Mesendoderm (in vitro differentiated cells): ENCODE measurements around the gene KRAS.

Experiments used
- DNase-seq: peaks from one replicate; pipeline ENCODE4 v3.0.0; 2013
- H2AK5ac ChIP-seq: 2 replicates; pipeline ENCODE4 v1.6.1; 2013; ENCODE audit warnings: low read length, inconsistent platforms
- H2BK120ac ChIP-seq: 2 replicates; pipeline ENCODE4 v1.6.1; 2013; ENCODE audit warnings: low read depth, mild to moderate bottlenecking, low read length, moderate library complexity, mixed read lengths
- H2BK15ac ChIP-seq: replicated peaks from 2 replicates; pipeline ENCODE4 v1.6.1; 2013; ENCODE audit warnings: low read depth, mild to moderate bottlenecking, moderate library complexity
- H2BK5ac ChIP-seq: 2 replicates; pipeline ENCODE4 v1.6.1; 2013; ENCODE audit warnings: low read length, inconsistent platforms
- H3K18ac ChIP-seq: 2 replicates; pipeline ENCODE4 v1.6.1; 2013; ENCODE audit warnings: mild to moderate bottlenecking, low read length, mixed read lengths
- H3K23ac ChIP-seq: one replicate; pipeline ENCODE4 v1.6.1; 2013; ENCODE audit warnings: low read length
- H3K27ac ChIP-seq: 2 replicates; pipeline ENCODE4 v1.5.1; 2013; ENCODE audit warnings: low read depth, mild to moderate bottlenecking, inconsistent platforms, low read length, moderate library complexity
- H3K27me3 ChIP-seq: 2 replicates; pipeline ENCODE4 v1.6.1; 2013; ENCODE audit warnings: low read length, control low read depth, mild to moderate bottlenecking, inconsistent platforms; ENCODE audit not compliant: insufficient read depth, poor library complexity
- H3K36me3 ChIP-seq: 2 replicates; pipeline ENCODE4 v1.6.1; 2013; ENCODE audit warnings: low read length, inconsistent platforms; ENCODE audit not compliant: control insufficient read depth, insufficient read depth
- H3K4ac ChIP-seq: one replicate; pipeline ENCODE4 v1.6.1; 2013; ENCODE audit warnings: low read depth, mild to moderate bottlenecking, low read length, moderate library complexity
- H3K4me1 ChIP-seq: 2 replicates; pipeline ENCODE4 v1.6.1; 2013; ENCODE audit warnings: low read depth, low read length, inconsistent platforms; ENCODE audit not compliant: control insufficient read depth
- H3K4me2 ChIP-seq: 2 replicates; pipeline ENCODE4 v1.6.1; 2013; ENCODE audit warnings: low read length
- H3K4me3 ChIP-seq: 2 replicates; pipeline ENCODE4 v1.5.1; 2013; ENCODE audit warnings: mild to moderate bottlenecking, low read length
- H3K56ac ChIP-seq: one replicate; pipeline ENCODE4 v1.6.1; 2013; ENCODE audit warnings: low read length
- H3K79me1 ChIP-seq: 2 replicates; pipeline ENCODE4 v1.6.1; 2013; ENCODE audit warnings: low read length, inconsistent platforms
- H3K79me2 ChIP-seq: 2 replicates; pipeline ENCODE4 v1.6.1; 2013; ENCODE audit warnings: mild to moderate bottlenecking, low read length; ENCODE audit not compliant: control insufficient read depth, insufficient read depth
- H3K9ac ChIP-seq: 2 replicates; pipeline ENCODE4 v1.6.1; 2013; ENCODE audit warnings: low read length, inconsistent platforms
- H4K5ac ChIP-seq: one replicate; pipeline ENCODE4 v1.6.1; 2013; ENCODE audit warnings: low read length
- H4K8ac ChIP-seq: one replicate; pipeline ENCODE4 v1.6.1; 2013; ENCODE audit warnings: low read depth, mild to moderate bottlenecking, control low read depth, low read length, moderate library complexity
- WGBS: extraction: QIAGEN DNeasy Blood & Tissue Kit; methylation state at CpG from one replicate; pipeline ENCODE4 v1.1.7; 2013; ENCODE audit warnings: low lambda C conversion rate, missing lambda C conversion rate; ENCODE audit not compliant: insufficient coverage; ENCODE audit errors: extremely low coverage; 5-methylcytosine and 5-hydroxymethylcytosine counted together

Gene KRAS

GRCh38 chr12:25194722-25195055 lies 56.0 kb downstream of the KRAS start:
- Histone ChIP-seq H3K79me2 (no peaks in the 10 kb centered on the region), H3K27ac (no peak overlapping the region), H3K4me3 (peak overlapping the region; percentile 53), H4K8ac (no peak overlapping the region), H3K27me3 (no peaks in the 10 kb centered on the region), H2BK15ac (no peak overlapping the region), H3K4ac (no peak overlapping the region), H3K23ac (no peak overlapping the region), H3K36me3 (no peaks in the 10 kb centered on the region), H3K4me1 (peaks cover 2% of the 10 kb centered on the region), H2BK120ac (no peak overlapping the region), H2AK5ac (no peak overlapping the region), H3K56ac (no peak overlapping the region), H2BK5ac (no peak overlapping the region), H3K9ac (peak overlapping the region; percentile 39), H3K4me2 (peak overlapping the region; percentile 80), H4K5ac (no peak overlapping the region), H3K79me1 (no peaks in the 10 kb centered on the region), H3K18ac (no peak overlapping the region)
- no peak for DNase-seq
- no CpG with 5 or more reads among the region's 11 CpGs for WGBS

DNA sequence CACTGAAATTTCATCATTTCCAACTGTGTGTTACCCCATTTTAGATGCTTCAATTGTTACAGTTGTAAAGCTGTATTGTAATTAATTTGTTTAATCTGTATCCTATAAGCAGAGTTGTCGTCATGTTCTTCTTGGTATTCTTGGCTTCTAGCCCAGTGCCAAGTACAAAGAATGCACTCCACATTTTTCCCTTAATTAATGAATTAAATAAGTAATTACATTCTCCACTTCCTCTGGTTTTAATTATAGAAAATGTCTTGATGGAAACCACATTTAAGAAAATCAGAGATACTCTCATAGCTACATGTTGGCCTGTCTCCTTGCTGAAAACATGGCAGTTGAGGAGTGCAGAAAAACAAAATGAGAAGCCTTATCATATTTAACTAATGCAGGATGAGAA lies 56.5 kb downstream of the KRAS start:
- DNase-seq, result no peak

DNA sequence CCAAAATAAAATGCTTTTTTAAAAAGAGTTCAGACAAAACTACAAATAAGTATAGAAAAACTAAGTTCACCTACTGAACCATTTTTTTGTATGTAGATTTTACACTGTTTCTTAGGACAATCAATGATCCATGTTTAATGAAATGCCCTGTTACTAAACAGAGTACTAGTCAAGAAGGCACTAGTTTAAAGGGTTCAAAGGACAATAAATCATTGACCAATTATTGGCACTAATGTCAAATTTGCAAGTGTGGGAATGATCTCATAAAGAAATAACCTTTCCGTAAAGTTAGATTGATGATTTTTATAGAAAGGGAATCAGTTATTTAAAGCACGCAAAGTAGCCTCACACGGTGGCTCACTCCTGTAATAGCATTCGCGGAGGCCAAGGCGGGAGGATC lies 59.9 kb downstream of the KRAS start:
- Histone ChIP-seq H2BK15ac (no peak overlapping the region), H4K8ac (no peak overlapping the region), H3K27ac (no peak overlapping the region), H2BK120ac (no peak overlapping the region), H3K23ac (no peak overlapping the region), H3K79me1 (no peaks in the 10 kb centered on the region), H2AK5ac (no peak overlapping the region), H2BK5ac (no peak overlapping the region), H3K79me2 (no peaks in the 10 kb centered on the region), H3K4ac (no peak overlapping the region), H3K18ac (no peak overlapping the region), H3K4me1 (peaks cover 2% of the 10 kb centered on the region), H3K4me3 (no peak overlapping the region), H4K5ac (no peak overlapping the region), H3K56ac (no peak overlapping the region), H3K9ac (no peak overlapping the region), H3K4me2 (no peak overlapping the region), H3K36me3 (no peaks in the 10 kb centered on the region), H3K27me3 (no peaks in the 10 kb centered on the region)
- no CpG with 5 or more reads among the region's 6 CpGs for WGBS
- DNase-seq, result no peak

More for the DNA sequence above, 56.5 kb downstream of the KRAS start:
- H3K4me2 ChIP-seq, result no peak overlapping the region
- H3K79me2 ChIP-seq, result no peaks in the 10 kb centered on the region
- no peak overlapping the region for H4K5ac ChIP-seq
- H3K36me3 ChIP-seq, result no peaks in the 10 kb centered on the region
- H3K79me1 ChIP-seq, result no peaks in the 10 kb centered on the region
- no peak overlapping the region for H3K27ac ChIP-seq
- no CpG with 5 or more reads among the region's 1 CpG for WGBS
- H2BK15ac ChIP-seq, result no peak overlapping the region
- H3K4me1 ChIP-seq, result peaks cover 2% of the 10 kb centered on the region
- no peak overlapping the region for H3K4me3 ChIP-seq
- H2BK5ac ChIP-seq, result no peak overlapping the region
- no peak overlapping the region for H3K56ac ChIP-seq
- no peak overlapping the region for H3K9ac ChIP-seq
- no peaks in the 10 kb centered on the region for H3K27me3 ChIP-seq
- H4K8ac ChIP-seq, result no peak overlapping the region
- H2AK5ac ChIP-seq, result no peak overlapping the region
- H3K18ac ChIP-seq, result no peak overlapping the region
- no peak overlapping the region for H3K23ac ChIP-seq
- H2BK120ac ChIP-seq, result no peak overlapping the region
- H3K4ac ChIP-seq, result no peak overlapping the region

DNA sequence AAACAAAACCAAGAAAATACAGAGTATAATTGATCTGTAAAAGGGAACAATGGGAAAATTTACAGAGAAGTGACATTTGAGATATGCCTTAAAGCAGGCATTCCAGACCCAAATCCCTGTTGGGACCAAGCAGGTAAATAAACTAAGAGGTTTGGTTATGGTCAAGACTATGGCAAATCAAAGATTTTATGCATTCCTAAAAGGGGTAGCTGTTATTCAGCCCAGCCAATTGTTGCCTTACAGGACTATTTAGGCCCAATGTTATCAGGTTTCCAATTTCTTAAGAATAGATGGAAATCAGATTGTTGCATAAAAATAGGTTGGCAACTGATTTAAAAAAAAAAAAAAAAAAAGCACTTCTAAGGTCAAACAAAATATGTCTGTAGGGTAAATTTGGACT lies 61.1 kb downstream of the KRAS start:
- no peak overlapping the region for H2AK5ac ChIP-seq
- H2BK15ac ChIP-seq, result no peak overlapping the region
- no peak overlapping the region for H3K4ac ChIP-seq
- no peaks in the 10 kb centered on the region for H3K79me2 ChIP-seq
- H4K5ac ChIP-seq, result no peak overlapping the region
- no peak overlapping the region for H4K8ac ChIP-seq
- H3K4me1 ChIP-seq, result peaks cover under 1% of the 10 kb centered on the region
- no peak overlapping the region for H3K9ac ChIP-seq
- no peak overlapping the region for H3K4me2 ChIP-seq
- no peak overlapping the region for H3K18ac ChIP-seq
- H3K79me1 ChIP-seq, result no peaks in the 10 kb centered on the region
- no peak overlapping the region for H3K4me3 ChIP-seq
- H3K36me3 ChIP-seq, result no peaks in the 10 kb centered on the region
- no peak overlapping the region for H2BK120ac ChIP-seq
- H3K27me3 ChIP-seq, result no peaks in the 10 kb centered on the region
- H3K56ac ChIP-seq, result no peak overlapping the region
- no peak for DNase-seq
- no peak overlapping the region for H3K27ac ChIP-seq
- no peak overlapping the region for H3K23ac ChIP-seq
- no peak overlapping the region for H2BK5ac ChIP-seq

GRCh38 chr12:25187781-25188180 lies 62.9 kb downstream of the KRAS start:
- Histone ChIP-seq H3K4me3 (no peak overlapping the region), H3K4me1 (no peaks in the 10 kb centered on the region), H2BK5ac (no peak overlapping the region), H3K79me1 (no peaks in the 10 kb centered on the region), H2BK15ac (no peak overlapping the region), H2AK5ac (no peak overlapping the region), H3K4me2 (no peak overlapping the region), H3K27me3 (no peaks in the 10 kb centered on the region), H3K18ac (no peak overlapping the region), H2BK120ac (no peak overlapping the region), H3K36me3 (no peaks in the 10 kb centered on the region), H3K23ac (no peak overlapping the region), H3K27ac (no peak overlapping the region), H4K5ac (no peak overlapping the region), H3K4ac (no peak overlapping the region), H3K9ac (no peak overlapping the region), H3K79me2 (no peaks in the 10 kb centered on the region), H4K8ac (no peak overlapping the region), H3K56ac (no peak overlapping the region)
- no CpG with 5 or more reads among the region's 2 CpGs for WGBS
- no peak for DNase-seq

DNA sequence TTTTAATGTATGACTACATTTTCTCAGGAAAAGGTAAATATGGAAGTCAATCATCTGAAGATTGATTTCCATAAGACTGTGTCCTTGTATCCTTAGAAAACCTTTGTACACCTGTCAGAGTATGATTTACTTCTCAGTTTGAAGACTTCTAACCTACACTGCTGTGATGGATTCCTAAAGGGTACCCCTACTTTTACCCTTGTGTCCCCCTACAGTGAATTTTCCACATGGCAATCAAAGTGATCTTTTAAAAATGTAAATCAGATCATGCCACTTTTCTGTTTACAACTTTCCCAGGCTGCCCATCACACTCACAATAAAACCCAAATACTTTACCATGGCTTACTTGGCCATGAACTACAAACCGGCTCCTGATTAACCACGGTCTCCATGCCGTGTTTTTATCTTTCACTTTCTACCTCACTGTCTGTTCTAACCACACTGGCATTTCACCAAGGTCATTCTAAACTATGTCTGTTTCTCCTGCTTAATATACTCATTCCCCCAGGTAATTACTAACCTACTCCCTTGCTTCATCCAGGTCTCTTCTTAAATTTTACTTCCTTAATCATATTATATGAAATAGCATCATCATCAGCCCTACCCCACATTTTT lies 63.8 kb downstream of the KRAS start:
- H3K4me2 ChIP-seq, result no peak overlapping the region
- no peaks in the 10 kb centered on the region for H3K27me3 ChIP-seq
- no peak overlapping the region for H3K18ac ChIP-seq
- H2BK120ac ChIP-seq, result no peak overlapping the region
- no peak overlapping the region for H2BK15ac ChIP-seq
- no peak overlapping the region for H3K23ac ChIP-seq
- no peak overlapping the region for H3K4me3 ChIP-seq
- no peak overlapping the region for H3K9ac ChIP-seq
- no peaks in the 10 kb centered on the region for H3K79me1 ChIP-seq
- no CpG with 5 or more reads among the region's 3 CpGs for WGBS
- H3K27ac ChIP-seq, result no peak overlapping the region
- no peak overlapping the region for H4K5ac ChIP-seq
- DNase-seq, result no peak
- no peak overlapping the region for H4K8ac ChIP-seq
- H2AK5ac ChIP-seq, result no peak overlapping the region
- no peak overlapping the region for H2BK5ac ChIP-seq
- no peaks in the 10 kb centered on the region for H3K4me1 ChIP-seq
- no peak overlapping the region for H3K56ac ChIP-seq
- H3K4ac ChIP-seq, result no peak overlapping the region
- H3K79me2 ChIP-seq, result no peaks in the 10 kb centered on the region
- no peaks in the 10 kb centered on the region for H3K36me3 ChIP-seq
